HPDE6-E6E7 (cell line): Measurements from ENCODE around the gene PXYLP1.

Source experiments
- DNase-seq: peaks from one replicate; pipeline ENCODE4 v3.0.0; 2011; ENCODE audit warnings: missing footprints; ENCODE audit errors: extremely low spot score

PXYLP1 gene

GRCh38 chr3:141326123-141326522 lies 94.5 kb downstream of the PXYLP1 start:
- DNase-seq: no peak

DNA sequence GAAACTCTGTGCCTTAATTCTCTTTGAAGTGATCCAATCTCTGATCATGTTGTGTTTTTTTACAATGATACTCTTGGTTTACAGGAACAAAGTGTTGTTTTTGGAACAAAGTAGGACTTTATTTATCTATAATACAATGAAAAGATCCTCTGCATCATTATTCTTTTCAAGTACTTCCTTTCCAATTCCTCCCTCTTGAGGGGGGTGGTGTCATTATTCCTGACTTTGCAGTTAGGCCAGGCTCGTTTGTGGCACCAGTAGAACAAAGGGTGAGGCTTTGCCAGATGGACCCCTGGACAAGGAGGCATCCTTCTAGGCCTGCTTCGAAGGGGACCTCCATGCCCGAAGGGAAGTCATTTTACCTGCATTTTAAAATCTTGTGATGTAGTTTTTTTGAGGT lies 95.0 kb downstream of the PXYLP1 start:
- DNase-seq: no peak

DNA sequence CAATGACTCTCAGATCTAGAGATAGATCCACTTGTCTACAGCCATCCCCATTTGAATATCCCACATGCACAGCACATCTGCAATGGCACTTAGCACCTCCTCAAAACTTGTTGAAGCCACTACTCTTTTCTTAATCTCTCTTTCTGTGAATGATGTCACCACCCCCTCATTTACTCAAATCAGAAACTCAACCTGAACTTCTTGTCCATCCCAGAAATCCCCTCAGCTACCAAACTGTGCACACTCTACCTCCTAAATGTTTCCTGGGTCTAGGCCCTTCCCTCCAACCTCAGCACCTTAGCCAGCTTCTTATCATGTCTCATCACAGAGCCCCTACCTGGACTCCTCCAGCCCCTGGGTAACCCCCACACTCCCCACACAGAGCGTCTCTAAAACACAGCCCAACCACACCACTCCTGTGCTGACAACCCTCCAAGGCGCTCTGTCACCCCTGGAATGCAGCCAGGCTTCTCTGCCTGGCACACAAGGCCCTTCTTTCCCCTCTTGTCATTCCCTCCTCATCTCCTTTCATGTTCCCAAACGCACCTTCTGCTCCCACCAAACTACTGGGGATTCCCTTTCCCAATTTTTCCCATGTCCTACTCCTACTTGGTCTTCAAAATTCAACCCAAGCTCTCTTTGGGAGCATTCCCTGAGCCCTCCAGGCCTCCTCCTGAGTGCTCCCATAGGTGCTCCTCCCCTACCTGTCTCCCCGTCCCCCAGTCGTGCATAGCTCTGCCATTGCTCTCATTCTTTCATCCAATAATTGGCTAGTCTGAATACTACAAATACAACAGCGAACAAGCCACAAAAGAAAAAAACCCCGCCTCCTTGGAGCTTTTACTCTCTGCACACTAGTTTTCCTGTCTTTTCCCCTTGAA lies 96.9 kb downstream of the PXYLP1 start:
- no peak for DNase-seq

DNA sequence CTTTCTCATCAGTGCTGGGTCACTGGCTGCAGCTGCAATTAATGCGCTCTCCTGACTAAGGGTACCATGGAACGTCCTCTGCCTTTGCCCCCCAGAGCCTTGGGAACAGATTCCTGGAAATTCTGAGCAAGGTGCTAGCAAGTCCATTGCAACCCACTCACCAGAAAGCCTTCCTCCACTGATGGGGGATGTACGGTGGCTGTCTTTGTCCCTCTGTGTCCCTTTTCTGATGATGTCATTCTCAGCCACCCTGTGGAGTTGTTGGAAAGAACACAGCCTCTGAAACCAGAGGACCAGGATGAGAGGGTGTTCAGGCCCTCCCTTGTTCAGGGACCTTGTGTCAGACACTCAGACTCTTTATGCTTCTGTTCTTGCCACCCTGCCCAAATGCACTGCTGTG lies 98.6 kb downstream of the PXYLP1 start:
- DNase-seq: no peak

DNA sequence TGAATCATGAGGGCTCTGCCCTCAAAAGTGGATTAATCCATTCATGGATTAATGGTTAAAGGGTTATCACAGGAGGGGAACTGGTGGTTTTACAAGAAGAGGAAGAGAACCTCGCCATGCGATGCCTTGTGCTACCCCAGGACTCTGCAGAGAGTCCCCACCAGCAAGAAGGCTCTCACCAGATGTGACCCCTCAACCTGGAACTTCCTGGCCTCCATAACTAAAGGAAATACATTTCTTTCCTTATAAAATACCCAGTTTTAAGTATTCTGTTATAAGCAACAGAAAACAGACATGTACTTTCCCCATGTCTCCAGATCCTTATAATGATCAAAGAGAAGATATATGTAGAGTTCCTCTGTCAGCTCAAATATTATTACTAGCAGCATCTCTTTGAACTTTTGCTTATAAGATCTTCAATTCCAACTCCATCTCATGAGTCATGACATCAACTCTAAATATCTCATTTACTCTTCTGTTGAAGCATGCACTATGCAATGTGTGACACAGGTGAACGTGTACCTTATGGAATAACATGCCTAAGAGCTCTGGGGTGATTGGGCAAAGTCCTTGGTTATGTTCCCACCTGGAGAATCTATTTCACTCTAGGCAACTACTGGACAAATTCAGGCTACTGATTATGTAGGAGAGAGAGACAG lies 99.2 kb downstream of the PXYLP1 start:
- no peak for DNase-seq

DNA sequence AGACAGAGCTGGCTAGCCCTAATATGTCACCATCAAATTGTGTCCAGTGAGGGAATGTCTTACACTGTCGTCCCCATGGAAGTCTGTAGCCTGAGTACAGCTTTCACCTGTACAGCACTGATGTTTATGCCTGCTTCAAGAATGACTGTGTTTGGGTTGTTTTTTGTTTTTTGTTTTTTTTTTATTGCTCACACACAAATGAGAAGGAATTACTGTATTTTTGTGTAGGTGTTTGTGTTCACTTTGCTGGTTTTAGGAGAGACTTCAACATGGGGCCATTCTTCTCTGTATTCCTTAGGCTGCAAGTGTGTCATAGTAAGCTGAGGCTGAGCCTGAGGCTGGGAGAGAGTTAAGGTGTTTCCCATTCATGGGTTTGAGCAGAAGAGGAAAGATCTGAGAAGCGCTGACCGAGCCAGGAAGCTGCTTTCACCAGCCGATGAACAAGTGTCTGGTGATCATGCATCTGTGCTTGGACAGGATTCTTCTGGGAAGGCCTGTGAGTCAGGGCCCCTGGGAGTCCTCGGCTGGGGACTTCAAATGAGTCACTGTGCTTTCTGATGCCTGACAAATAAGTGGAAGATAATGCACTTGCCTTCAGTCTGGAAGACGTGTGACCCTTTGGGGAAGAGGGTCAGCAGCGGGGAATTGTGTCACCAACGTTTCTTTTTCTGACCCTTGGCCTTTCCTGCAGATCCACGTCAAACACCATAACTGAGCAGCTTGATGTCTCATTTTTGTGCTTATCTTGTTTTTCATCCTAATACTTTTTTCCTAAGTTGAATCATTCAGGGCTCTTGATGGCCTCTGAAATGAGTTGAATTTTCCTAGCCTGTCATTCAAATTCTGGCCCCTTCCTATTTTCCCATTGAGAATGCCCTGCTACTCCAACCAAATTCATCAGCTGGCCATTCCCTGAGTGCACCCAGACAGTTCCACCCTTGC lies 100.0 kb downstream of the PXYLP1 start:
- DNase-seq: peak; percentile 88

GRCh38 chr3:141332416-141332815 lies 100.8 kb downstream of the PXYLP1 start:
- DNase-seq: no peak

DNA sequence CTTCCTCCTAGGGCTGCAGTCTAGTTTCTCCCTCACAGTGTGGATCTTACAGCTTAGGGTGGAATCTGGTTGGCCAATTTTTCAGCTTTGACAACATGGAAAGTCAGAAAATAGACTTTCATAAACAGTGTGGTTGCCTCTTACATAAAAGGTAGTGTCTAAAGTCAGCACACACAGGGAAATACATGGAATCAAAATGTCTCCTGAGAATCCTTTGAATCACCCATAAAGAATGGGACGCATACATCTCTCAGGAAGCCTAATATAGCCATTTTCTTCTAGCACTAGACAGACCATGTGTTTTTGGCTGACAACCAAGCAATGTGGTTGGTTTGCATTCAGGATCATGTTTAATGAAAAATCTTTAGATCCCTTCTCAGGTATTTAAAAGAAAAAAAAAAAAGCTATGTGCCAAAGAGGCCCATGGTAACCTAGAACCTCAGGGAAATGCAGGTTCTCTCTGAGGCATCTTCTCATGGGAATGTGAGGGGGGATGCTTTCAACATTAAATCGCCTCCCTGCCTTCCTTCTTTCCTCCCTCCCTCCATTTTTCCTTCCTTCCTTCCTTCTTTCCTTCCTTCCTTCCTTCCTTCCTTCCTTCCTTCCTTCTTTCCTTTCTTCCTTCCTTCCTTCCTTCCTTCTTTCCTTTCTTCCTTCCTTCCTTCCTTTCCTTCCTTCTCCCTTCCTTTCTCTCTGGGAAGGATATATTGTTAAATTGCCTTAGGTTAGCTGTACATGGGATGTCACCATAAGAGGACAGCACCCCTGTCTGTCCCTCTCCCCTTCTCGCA lies 102.4 kb downstream of the PXYLP1 start:
- DNase-seq: no peak

GRCh38 chr3:141334627-141335250 lies 103.1 kb downstream of the PXYLP1 start:
- DNase-seq: no peak

DNA sequence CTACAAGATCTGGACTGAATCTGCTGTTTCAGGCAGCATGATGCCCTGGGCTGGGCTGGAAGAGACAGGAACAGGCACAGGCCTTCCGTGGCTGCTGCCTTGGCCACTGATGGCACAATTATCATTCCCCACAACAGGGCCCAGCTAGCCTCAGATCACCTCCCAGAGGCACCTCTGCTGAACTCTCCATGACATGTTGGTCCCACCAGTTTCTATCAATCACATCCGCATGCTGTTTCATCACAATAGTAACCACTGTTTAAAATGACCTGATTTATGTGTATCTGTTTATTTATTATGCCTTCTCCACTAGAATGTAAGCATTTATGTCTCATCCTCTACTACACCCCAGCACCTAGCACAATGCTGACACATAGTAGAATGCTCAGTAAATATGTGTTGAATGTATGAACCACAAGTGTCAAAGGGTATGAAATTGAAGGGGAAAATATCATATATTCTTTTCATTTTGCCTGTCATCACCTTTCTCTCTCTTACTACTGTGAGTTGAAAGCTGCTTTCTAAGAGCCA lies 104.0 kb downstream of the PXYLP1 start:
- DNase-seq: no peak

- DNase-seq: peak; percentile 60
Observed at GRCh38 chr3:141336672-141337522, 105.3 kb downstream of the PXYLP1 start.

GRCh38 chr3:141337523-141337854 lies 105.9 kb downstream of the PXYLP1 start:
- DNase-seq: no peak

DNA sequence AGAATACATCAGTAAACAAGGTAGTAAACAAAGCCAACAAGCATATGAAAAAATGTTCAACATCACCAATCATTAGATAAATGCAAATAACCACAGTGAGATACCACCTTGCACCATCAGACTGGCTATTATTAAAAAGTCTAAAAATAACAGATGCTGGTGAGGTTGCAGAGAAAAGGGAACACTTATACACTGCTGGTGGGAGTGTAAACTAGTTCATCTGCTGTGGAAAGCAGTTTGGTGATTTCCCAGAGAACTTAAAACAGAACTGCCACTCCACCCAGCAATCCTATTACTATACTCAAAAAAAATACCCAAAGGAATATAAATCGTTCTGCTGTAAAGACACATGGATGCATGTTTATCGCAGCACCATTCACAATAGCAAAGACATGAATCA lies 106.4 kb downstream of the PXYLP1 start:
- DNase-seq: no peak

DNA sequence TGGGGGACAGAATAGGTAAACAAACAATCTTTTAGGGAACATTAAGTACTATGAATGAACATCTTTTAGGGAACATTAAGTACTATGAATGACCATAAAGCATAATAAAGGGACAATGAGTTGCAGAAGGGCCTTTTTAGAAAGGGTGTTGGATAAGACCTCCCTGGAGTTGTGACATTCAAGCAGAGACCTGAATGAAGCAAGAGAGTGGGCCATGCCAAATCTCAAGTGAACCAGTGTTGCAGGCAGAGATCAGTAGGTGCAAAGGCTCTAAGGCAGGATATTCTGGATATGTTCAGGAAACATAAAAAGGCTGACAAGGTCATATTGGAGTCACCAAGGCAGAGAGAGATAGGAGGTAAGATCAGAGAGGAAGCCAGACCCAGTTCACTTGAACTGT lies 107.3 kb downstream of the PXYLP1 start:
- DNase-seq: no peak

DNA sequence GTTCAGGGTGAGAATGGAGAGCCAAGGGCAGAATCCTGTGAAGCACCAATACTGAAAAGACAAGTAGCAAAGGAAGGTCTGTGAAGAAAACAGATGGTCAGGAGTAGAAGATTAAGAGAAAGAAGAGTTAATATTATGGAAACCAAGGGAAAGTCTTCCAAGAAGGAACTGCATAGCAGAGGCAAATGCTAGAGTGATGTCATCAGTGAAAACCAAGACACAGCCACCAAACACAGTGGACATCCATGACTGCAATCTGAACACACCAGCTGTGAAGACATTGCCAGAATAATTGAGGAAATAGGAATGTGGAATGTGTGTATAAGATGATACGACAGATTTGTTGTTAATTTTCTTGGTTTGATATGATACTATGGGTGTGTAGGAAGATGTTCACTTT lies 109.9 kb downstream of the PXYLP1 start:
- no peak for DNase-seq

GRCh38 chr3:141342386-141342785 lies 110.8 kb downstream of the PXYLP1 start:
- no peak for DNase-seq

GRCh38 chr3:141343077-141343476 lies 111.5 kb downstream of the PXYLP1 start:
- no peak for DNase-seq

DNA sequence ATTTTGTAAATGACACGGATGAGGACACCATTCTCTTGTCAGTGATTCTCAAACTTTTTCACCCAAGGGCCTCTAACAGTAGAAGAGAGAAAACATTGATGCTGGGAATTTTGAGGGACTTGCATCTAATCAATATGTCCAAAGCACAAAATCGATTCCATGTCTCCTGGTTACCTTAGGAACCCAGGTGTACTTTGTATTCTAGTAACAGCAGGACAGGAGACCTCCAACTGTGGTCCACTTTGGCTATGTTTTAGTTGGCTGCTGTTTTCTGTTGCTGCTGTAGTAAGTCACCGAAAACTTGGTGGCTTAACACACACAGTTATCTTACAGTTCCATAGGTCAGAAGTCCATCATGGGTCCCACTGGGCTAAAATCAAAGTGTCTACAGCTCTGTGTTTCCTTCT lies 112.2 kb downstream of the PXYLP1 start:
- DNase-seq: no peak
